Pons (tissue), 1 donor: ENCODE data around the gene GLI1.
"Not testable (repeated sequence)": the region's sequence is repeated elsewhere in the genome, so short reads cannot be mapped to it uniquely, and the experiment has no call there.

Source experiments
- DNase-seq: peaks from one replicate; pipeline ENCODE4 v3.0.0-alpha.2; 2016; ENCODE audit warnings: low spot score

Gene GLI1

GRCh38 chr12:57476162-57476992 lies 16.8 kb downstream of the GLI1 start:
- no peak for DNase-seq

DNA sequence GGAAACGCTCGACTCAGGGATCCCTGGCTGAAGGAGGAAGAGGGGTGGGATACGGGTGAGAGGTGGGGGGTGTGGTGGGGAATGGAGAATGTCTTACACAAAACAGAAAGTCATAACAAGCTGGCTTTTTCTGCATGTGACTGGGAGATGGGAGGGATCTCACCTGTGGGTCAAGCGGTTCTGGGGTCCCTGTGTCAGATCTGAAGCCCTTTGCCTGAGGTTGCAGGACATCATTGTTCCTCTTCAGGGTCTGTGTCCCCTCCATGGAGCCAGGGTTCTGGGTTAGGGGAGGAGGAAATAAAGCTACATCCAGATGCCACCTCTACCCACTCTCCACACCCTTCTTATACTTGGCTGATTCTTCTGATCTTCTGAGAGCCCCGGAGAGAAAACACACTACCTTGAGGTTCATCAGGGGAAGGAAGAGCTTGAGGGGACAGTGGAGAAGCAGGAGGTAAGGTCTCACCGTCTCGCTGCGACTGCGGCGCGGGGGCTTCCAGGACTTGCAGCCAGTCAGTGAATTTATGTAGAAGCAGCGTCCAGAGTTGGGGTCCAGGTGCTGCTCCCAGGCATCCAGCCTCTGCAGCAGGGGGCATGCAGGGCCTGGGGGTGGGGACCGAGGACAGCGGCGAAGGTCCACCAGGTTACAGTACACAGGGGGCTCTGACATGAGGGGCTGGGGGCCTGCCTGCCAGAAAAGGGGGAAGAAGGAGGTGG lies 17.6 kb downstream of the GLI1 start:
- no peak for DNase-seq

- DNase-seq: no peak
Observed at GRCh38 chr12:57477710-57478681, 18.4 kb downstream of the GLI1 start.

DNA sequence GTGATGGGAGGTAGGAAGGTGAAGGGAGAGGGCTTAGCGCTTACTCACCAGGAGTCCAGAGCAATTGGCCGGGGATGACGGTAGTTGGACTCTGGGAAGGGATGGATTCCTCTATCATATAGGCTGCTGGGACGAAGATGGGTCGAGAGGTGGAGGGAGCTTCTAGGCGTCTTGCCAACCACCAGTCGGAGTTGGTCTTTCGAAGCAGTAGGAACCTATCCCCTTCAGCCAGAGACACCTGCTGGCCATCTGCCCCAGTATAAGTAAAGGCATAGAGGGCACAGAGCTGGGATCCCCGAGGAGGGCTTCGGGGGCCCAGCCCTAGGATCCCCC lies 19.4 kb downstream of the GLI1 start:
- DNase-seq: no peak

- no peak for DNase-seq
Observed at GRCh38 chr12:57479376-57480115, 20.0 kb downstream of the GLI1 start, which contains the start of gene ARHGAP9. ARHGAP9 (minus strand) TSS chr12:57479866; CDS start chr12:57479406, 460 bp downstream.

GRCh38 chr12:57481671-57482070 lies 22.1 kb downstream of the GLI1 start:
- DNase-seq: no peak

GRCh38 chr12:57483466-57483865 lies 23.9 kb downstream of the GLI1 start:
- DNase-seq: no peak

GRCh38 chr12:57485695-57486094 lies 26.1 kb downstream of the GLI1 start:
- no peak for DNase-seq

DNA sequence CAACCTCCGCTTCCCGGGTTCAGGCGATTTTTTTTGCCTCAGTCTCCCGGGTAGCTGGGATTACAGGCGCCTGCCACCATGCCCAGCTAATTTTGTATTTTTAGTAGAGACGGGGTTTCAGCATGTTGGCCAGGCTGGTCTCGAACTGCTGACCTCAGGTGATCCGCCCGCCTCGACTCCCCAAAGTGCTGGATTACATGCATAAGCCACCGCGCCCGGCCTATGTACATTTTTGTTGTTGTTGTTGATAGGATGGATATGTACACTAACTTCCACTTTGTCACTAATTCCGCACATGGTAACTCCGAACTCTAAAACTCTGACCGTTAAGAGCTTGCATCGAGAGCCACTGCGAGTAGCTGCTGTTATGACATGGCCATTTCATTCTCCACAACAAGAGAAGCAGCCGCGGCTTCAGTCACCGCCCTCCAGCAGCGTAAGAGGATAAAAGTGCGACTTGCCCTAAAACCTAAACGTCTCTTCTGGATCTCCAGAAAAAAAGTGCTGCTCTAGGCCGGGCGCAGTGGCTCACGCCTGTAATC lies 27.5 kb downstream of the GLI1 start:
- DNase-seq: no peak

GRCh38 chr12:57487597-57488401 lies 28.2 kb downstream of the GLI1 start, which contains the start of gene MARS1:
MARS1 (plus strand) TSS chr12:57488068; CDS start chr12:57488091, 23 bp downstream.
- DNase-seq: peak; percentile 98

- DNase-seq: no peak
Observed at GRCh38 chr12:57488402-57489156, 29.0 kb downstream of the GLI1 start.

DNA sequence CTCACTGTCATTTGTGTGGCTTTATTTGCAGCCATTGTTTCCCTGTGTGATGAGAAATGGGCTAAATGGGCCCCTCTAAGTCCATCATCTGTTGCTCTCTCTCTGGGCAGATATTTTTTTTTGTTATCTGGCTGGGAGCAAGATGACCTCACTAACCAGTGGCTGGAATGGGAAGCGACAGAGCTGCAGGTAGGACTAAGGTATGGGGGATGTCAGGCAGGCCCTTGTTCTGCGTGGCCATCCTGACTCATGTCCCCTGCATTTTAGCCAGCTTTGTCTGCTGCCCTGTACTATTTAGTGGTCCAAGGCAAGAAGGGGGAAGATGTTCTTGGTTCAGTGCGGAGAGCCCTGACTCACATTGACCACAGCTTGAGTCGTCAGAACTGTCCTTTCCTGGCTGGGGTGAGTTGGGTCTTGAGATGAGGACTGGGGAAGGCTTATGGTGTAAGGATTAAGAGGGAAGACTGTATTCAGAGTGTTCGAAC lies 29.6 kb downstream of the GLI1 start:
- DNase-seq: no peak

- no peak for DNase-seq
Observed at GRCh38 chr12:57490126-57490525, 30.5 kb downstream of the GLI1 start.

DNA sequence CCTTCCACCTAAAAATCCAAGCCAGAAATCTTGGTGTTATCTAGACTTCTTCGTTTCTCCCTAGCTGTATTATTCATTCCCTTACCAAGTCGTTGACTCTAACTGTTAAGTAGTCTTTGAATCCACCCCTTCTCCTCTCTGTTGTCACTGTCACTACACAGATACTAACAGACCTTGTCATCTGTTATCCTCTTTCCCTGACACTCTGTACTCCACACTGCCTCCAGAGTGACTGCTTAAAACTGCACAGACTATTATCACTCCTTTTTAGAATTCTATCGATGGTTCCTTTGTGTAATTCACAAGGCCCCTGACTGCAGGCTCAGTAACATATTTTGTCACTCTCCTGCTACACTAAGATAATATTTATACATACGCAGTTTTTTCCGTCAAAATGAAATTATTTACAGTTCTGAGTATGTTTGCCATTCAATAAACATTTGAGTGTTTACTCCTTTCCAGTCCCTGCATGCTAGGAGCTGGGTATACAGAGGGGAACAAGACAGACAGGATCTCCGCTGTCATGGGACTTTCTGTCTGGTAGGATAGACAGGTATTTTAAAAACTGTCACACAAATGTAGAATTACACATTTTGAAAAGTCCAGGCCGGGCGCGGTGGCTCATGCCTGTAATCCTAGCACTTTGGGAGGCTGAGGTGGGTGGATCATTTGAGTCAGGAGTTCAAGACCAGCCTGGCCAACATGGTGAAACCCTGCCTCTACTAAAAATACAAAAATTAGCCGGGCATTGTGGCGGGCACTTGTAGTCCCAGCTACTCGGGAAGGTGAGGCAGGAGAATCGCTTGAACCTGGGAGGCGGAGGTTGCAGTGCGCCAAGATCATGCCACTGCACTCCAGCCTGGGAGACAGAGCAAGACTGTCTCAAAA lies 32.1 kb downstream of the GLI1 start:
- no peak for DNase-seq

GRCh38 chr12:57495051-57495701 lies 35.6 kb downstream of the GLI1 start:
- not testable (repeated sequence) for DNase-seq

DNA sequence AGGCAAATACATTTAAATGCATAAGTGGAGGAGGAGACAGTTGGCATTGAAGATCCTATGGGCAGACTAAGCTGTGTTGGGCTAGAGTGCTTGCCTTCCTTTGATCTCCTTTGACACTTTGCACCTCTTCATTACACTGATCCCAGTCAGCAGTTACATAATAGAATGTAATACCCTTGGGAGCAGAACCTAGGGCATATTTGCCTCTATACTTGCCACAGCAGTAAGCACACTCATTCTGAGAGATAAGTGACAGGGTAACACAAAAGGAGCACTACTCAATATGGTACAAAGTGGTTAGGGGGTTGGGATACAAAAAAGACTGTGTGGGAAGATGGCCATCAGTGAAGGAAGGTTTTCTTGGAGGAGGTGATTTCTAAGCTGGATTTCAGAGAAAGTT lies 37.2 kb downstream of the GLI1 start:
- DNase-seq: no peak

GRCh38 chr12:57497223-57498131 lies 37.9 kb downstream of the GLI1 start:
- no peak for DNase-seq
